Mesothelial cell of epicardium (in vitro differentiated cells): Measurements from ENCODE around the gene DBH. TPM values are rescaled to one million over a fixed set of nuclear protein-coding genes. Genes with fewer than 3 reads are reported as not detected.

ENCODE experiments used
- DNase-seq, 2 experiments: peaks; one replicate each; pipeline ENCODE4 v3.0.0; 2021; ENCODE audit warnings: low spot score in 2 of 2; ENCODE audit not compliant: unreplicated experiment in 2 of 2
- H3K27ac Mint-ChIP-seq: 2 replicates; pipeline ENCODE4 v1.8.0; 2021; ENCODE audit warnings: mixed read lengths
- H3K27me3 Mint-ChIP-seq: 2 replicates; pipeline ENCODE4 v1.8.0; 2021; ENCODE audit warnings: low read depth, mixed read lengths
- H3K36me3 Mint-ChIP-seq: 2 replicates; pipeline ENCODE4 v1.8.0; 2021; ENCODE audit warnings: mixed read lengths
- H3K4me1 Mint-ChIP-seq: 2 replicates; pipeline ENCODE4 v1.8.0; 2021; ENCODE audit warnings: mixed read lengths
- H3K4me3 Mint-ChIP-seq: 2 replicates; pipeline ENCODE4 v1.8.0; 2021; ENCODE audit warnings: mild to moderate bottlenecking, moderate library complexity, mixed read lengths
- H3K9me3 Mint-ChIP-seq: 2 replicates; pipeline ENCODE4 v1.8.0; 2021; ENCODE audit warnings: mixed read lengths
- CTCF ChIP-seq: fragments of 200-600 bp; sonication (generic); IDR thresholded peaks from one replicate; pipeline ENCODE4 v1.5.0; 2021; ENCODE audit warnings: antibody characterized with exemption; ENCODE audit not compliant: unreplicated experiment
- total RNA-seq: library from RNA; stranded (reverse); gene quantifications from 3 replicates; pipeline ENCODE4 v1.2.1, GENCODE V29; 2021

Gene DBH
- total RNA-seq, 1 donor from 2014 or later, result not detected

- peaks cover 48% of the 10 kb centered on the region for H3K27me3 Mint-ChIP-seq
- H3K4me3 Mint-ChIP-seq, result no peak overlapping the region
- H3K9me3 Mint-ChIP-seq, result no peaks in the 10 kb centered on the region
- H3K36me3 Mint-ChIP-seq, result no peaks in the 10 kb centered on the region
- DNase-seq, result no peak
- no peak for TF ChIP-seq CTCF
- H3K27ac Mint-ChIP-seq, result no peak overlapping the region
- H3K4me1 Mint-ChIP-seq, result peaks cover 10% of the 10 kb centered on the region
Measured at GRCh38 chr9:133653638-133654037, 17.5 kb downstream of the DBH start.

GRCh38 chr9:133654736-133655657 is 18.8 kb downstream of the DBH start:
- Mint-ChIP-seq H3K4me3 (no peak overlapping the region), H3K27ac (no peak overlapping the region), H3K4me1 (peaks cover 19% of the 10 kb centered on the region), H3K36me3 (no peaks in the 10 kb centered on the region), H3K27me3 (peaks cover 56% of the 10 kb centered on the region), H3K9me3 (no peaks in the 10 kb centered on the region)
- DNase-seq, result no peak
- TF ChIP-seq CTCF, result no peak

GRCh38 chr9:133655701-133656100 is 19.5 kb downstream of the DBH start:
- Mint-ChIP-seq H3K4me1 (peaks cover 19% of the 10 kb centered on the region), H3K27me3 (peaks cover 54% of the 10 kb centered on the region)
- DNase-seq, result no peak

GRCh38 chr9:133656211-133657119 is 20.3 kb downstream of the DBH start:
- no peaks in the 10 kb centered on the region for H3K9me3 Mint-ChIP-seq
- no peak overlapping the region for H3K27ac Mint-ChIP-seq
- no peak for DNase-seq
- H3K4me1 Mint-ChIP-seq, result peaks cover 19% of the 10 kb centered on the region
- H3K27me3 Mint-ChIP-seq, result peaks cover 54% of the 10 kb centered on the region
- H3K4me3 Mint-ChIP-seq, result no peak overlapping the region
- H3K36me3 Mint-ChIP-seq, result no peaks in the 10 kb centered on the region
- TF ChIP-seq CTCF, result no peak

More at GRCh38 chr9:133655701-133656100, 19.5 kb downstream of the DBH start:
- Mint-ChIP-seq H3K36me3 (no peaks in the 10 kb centered on the region), H3K4me3 (no peak overlapping the region), H3K9me3 (no peaks in the 10 kb centered on the region), H3K27ac (no peak overlapping the region)
- TF ChIP-seq CTCF, result no peak

- Mint-ChIP-seq H3K36me3 (no peaks in the 10 kb centered on the region), H3K4me1 (peaks cover 19% of the 10 kb centered on the region), H3K27me3 (peaks cover 54% of the 10 kb centered on the region), H3K9me3 (no peaks in the 10 kb centered on the region), H3K27ac (no peak overlapping the region), H3K4me3 (no peak overlapping the region)
- DNase-seq, result no peak
- no peak for TF ChIP-seq CTCF
Measured at GRCh38 chr9:133657120-133657661, 21.0 kb downstream of the DBH start.
